K562 (cell line): Measurements from ENCODE around the gene CSF2RB. TPM values are rescaled to one million over a fixed set of nuclear protein-coding genes. Genes with fewer than 3 reads are reported as not detected.

Source experiments
- ATAC-seq: fragments of 200-7000 bp; cut with Tn5 transposase; 3 replicates; pipeline ENCODE4 v1.9.1; 2020; ENCODE audit warnings: moderate library complexity
- BruUV-seq: library from RNA; stranded (reverse); fragments of 400-500 nt; replicated peaks from 2 replicates; lab custom pipeline; 2021; lab: Mats Ljungman, UMichigan
- CTCF ChIA-PET: fragments of 300-600 bp; formaldehyde crosslinking; extraction: SDS; loops from one replicate; lab custom pipeline; 2021; ENCODE audit warnings: low intra/inter-chr PET ratio; lab: Yijun Ruan, JAX
- POLR2A ChIA-PET: fragments of 300-600, 350-650 bp; sonication (Branson Sonifier 250); formaldehyde crosslinking; extraction: SDS; loops from one replicate; lab custom pipeline; 2021; ENCODE audit warnings: antibody characterized with exemption, inconsistent platforms; lab: Yijun Ruan, JAX
- DNase-seq, 4 experiments: peaks; one replicate each; pipeline versions ENCODE4 v3.0.0 to v3.0.0-alpha.2; 2011 to 2018; ENCODE audit warnings: low spot score in 3 of 4, mixed read lengths in 3 of 4; ENCODE audit errors: extremely low read depth in 1 of 4
- FAIRE-seq: peaks from 2 replicates; lab custom pipeline; 2011; peaks lifted over from hg19 to GRCh38; lab: Jason Lieb, UNC
- H2AFZ ChIP-seq: 2 replicates; pipeline ENCODE4 v1.6.0; 2011; ENCODE audit warnings: low read depth, low read length, control low read depth, inconsistent platforms
- H3K27ac ChIP-seq: fragments of 200-600 bp; 3 replicates; pipeline ENCODE4 v1.8.0; 2011; ENCODE audit warnings: low read depth, mild to moderate bottlenecking, control low read depth, inconsistent platforms, low read length, moderate library complexity, mixed read lengths; ENCODE audit errors: extremely low read depth
- H3K27me3 ChIP-seq, 2 experiments: fragments of 300-600 bp in 1 of 2; 2 replicates in 1 of 2; 3 replicates in 1 of 2; pipeline versions ENCODE4 v1.6.0 to v1.8.0; 2011; ENCODE audit warnings: inconsistent platforms in 2 of 2, low read length in 2 of 2, mild to moderate bottlenecking in 1 of 2, mixed read lengths in 1 of 2, moderate library complexity in 1 of 2; ENCODE audit not compliant: control insufficient read depth in 2 of 2, insufficient read depth in 2 of 2
- H3K36me3 ChIP-seq: fragments of 300-600 bp; 3 replicates; pipeline ENCODE4 v1.8.0; 2011; ENCODE audit warnings: mild to moderate bottlenecking, low read length, inconsistent platforms; ENCODE audit not compliant: control insufficient read depth, insufficient read depth
- H3K4me1 ChIP-seq, 2 experiments: fragments of 200-600 bp in 1 of 2; replicated peaks in 1 of 2; 2 replicates in 1 of 2; 3 replicates in 1 of 2; pipeline versions ENCODE4 v1.5.1 to v1.8.0; 2011; ENCODE audit warnings: inconsistent platforms in 2 of 2, low read length in 2 of 2, mild to moderate bottlenecking in 1 of 2, mixed read lengths in 1 of 2, moderate library complexity in 1 of 2; ENCODE audit not compliant: control insufficient read depth in 2 of 2, insufficient read depth in 2 of 2
- H3K4me2 ChIP-seq: 2 replicates; pipeline ENCODE4 v1.6.1; 2011; ENCODE audit warnings: low read length, control low read depth, inconsistent platforms, mixed read lengths; ENCODE audit not compliant: insufficient read depth
- H3K4me3 ChIP-seq: fragments of 200-600 bp; sonication (generic), shearing (Covaris generic); 2 replicates; pipeline ENCODE4 v1.5.1; 2016; ENCODE audit warnings: control low read depth, inconsistent platforms
- H3K79me2 ChIP-seq: fragments of 200-600 bp; 3 replicates; pipeline ENCODE4 v1.8.0; 2011; ENCODE audit warnings: low read length, inconsistent platforms; ENCODE audit not compliant: control insufficient read depth, insufficient read depth
- H3K9ac ChIP-seq, 2 experiments: 2 replicates each; pipeline versions ENCODE4 v1.6.0 to v1.6.1; 2011; ENCODE audit warnings: low read depth in 2 of 2, low read length in 2 of 2, control low read depth in 1 of 2, inconsistent platforms in 1 of 2, mild to moderate bottlenecking in 1 of 2, mixed read lengths in 1 of 2; ENCODE audit not compliant: insufficient read depth in 1 of 2
- H3K9me1 ChIP-seq: one replicate; pipeline ENCODE4 v1.6.0; 2011; ENCODE audit warnings: inconsistent platforms, mild to moderate bottlenecking, low read length, moderate library complexity; ENCODE audit not compliant: control insufficient read depth, insufficient read depth
- H3K9me3 ChIP-seq: replicated peaks from 2 replicates; pipeline ENCODE4 v1.5.1; 2011; ENCODE audit warnings: low read depth, low read length, inconsistent platforms; ENCODE audit not compliant: control insufficient read depth, insufficient read depth
- H4K20me1 ChIP-seq: replicated peaks from 2 replicates; pipeline ENCODE4 v1.6.1; 2011; ENCODE audit warnings: low read length, inconsistent platforms, mixed read lengths; ENCODE audit not compliant: control insufficient read depth, insufficient read depth
- ATF1 ChIP-seq, 2 experiments: fragments of 450-650 bp in 1 of 2; IDR thresholded peaks; 2 replicates each; pipeline ENCODE4 v1.6.1; 2016; ENCODE audit warnings: missing compliant biosample characterization in 1 of 2, missing genetic modification characterization in 1 of 2
- KLF1 ChIP-seq: fragments of 450-650 bp; IDR thresholded peaks from 2 replicates; pipeline ENCODE4 v1.6.1; 2016; ENCODE audit warnings: missing genetic modification characterization, missing compliant biosample characterization
- KLF6 ChIP-seq: fragments of 250-450 bp; sonication (Bioruptor Pico); IDR thresholded peaks from 2 replicates; pipeline ENCODE4 v1.4.0; 2020; ENCODE audit warnings: mild to moderate bottlenecking, moderate library complexity, borderline replicate concordance
- RBM15 ChIP-seq: fragments of 200-400 bp; formaldehyde crosslinking; IDR thresholded peaks from 2 replicates; pipeline ENCODE4 v1.6.1; 2018; ENCODE audit warnings: mild to moderate bottlenecking, low read length, moderate library complexity; ENCODE audit not compliant: insufficient read depth
- SRSF3 ChIP-seq: fragments of 200-400 bp; formaldehyde crosslinking; IDR thresholded peaks from 2 replicates; pipeline ENCODE4 v1.6.1; 2016; ENCODE audit warnings: mild to moderate bottlenecking, low read length, moderate library complexity; ENCODE audit not compliant: insufficient read depth
- TRIM24 ChIP-seq, 2 experiments: fragments of 450-650 bp; IDR thresholded peaks; 2 replicates each; pipeline ENCODE4 v1.6.1; 2016
- ZC3H11A ChIP-seq: IDR thresholded peaks from 2 replicates; pipeline ENCODE4 v1.6.1; 2012; ENCODE audit warnings: low read depth, low read length, improper control_type of control experiment
- ZFP91 ChIP-seq: sonication (generic); formaldehyde crosslinking; IDR thresholded peaks from 2 replicates; pipeline ENCODE4 v1.8.0; 2022; ENCODE audit warnings: mild to moderate bottlenecking, missing genetic modification reagents
- ZNF23 ChIP-seq: fragments of 250-450 bp; sonication (Bioruptor Pico); IDR thresholded peaks from 2 replicates; pipeline ENCODE4 v1.4.0; 2020; ENCODE audit warnings: mild to moderate bottlenecking
- ZNF75A ChIP-seq: fragments of 450-650 bp; formaldehyde crosslinking; IDR thresholded peaks from 2 replicates; pipeline ENCODE4 v1.4.0; 2020; ENCODE audit warnings: mild to moderate bottlenecking
- WGBS: fragments of 100-300 bp; shearing (Covaris generic); methylation state at CpG from one replicate; pipeline ENCODE4 v1.1.6; 2016; ENCODE audit warnings: low coverage, mixed read lengths; ENCODE audit not compliant: insufficient coverage; ENCODE audit errors: missing lambda C conversion rate; 5-methylcytosine and 5-hydroxymethylcytosine counted together
- in situ Hi-C: fragments of 300-500 bp; cut with MboI; formaldehyde crosslinking; loops from 4 replicates; pipeline ENCODE4 v1.15.0; 2018; ENCODE audit warnings: inconsistent platforms, mixed read lengths
- intact Hi-C: fragments of 100-400 bp; cut with micrococcal nuclease; formaldehyde crosslinking; loops from 2 replicates; pipeline ENCODE4 v1.14.2; 2022
- polyA plus RNA-seq, 8 experiments: library from polyadenylated mRNA; depleted of rRNA in 4 of 8; stranded (reverse) in 5 of 8; unstranded in 3 of 8; fragments of >200 nt; fragmentation: Nextera tagmentation in 2 of 8; fragmentation: Illumina TruSeq in 1 of 8; extraction: Ambion mirVana in 2 of 8; extraction: Trizol in 1 of 8; gene quantifications; 2 replicates each; pipeline versions ENCODE4 v1.2.1 to v1.2.3, GENCODE V29; 2011 to 2014; ENCODE audit warnings: inconsistent platforms in 1 of 8, missing spikeins in 1 of 8
- total RNA-seq, 7 experiments: library from RNA; depleted of rRNA in 6 of 7; stranded (reverse); fragments of >200 nt in 6 of 7; fragmentation: Illumina TruSeq in 2 of 7; extraction: Trizol in 2 of 7; gene quantifications; 2 replicates each; pipeline versions ENCODE4 v1.2.1 to v1.2.3, GENCODE V29; 2011 to 2021; ENCODE audit warnings: low replicate concordance in 1 of 7
- TF ChIP-seq, protein P1 (sequence below): fragments of 250-450 bp; sonication (Bioruptor Pico); IDR thresholded peaks from 2 replicates; pipeline ENCODE4 v1.8.0; 2021; ENCODE audit warnings: moderate library complexity, mild to moderate bottlenecking, inconsistent platforms

CSF2RB gene
- total and polyA plus RNA-seq, 9 of the 15 experiments (the other 6 are each of a cell fraction or from before 2014, with no cell fraction given): 0.04 to 1.0 (median 0.36) TPM

DNA sequence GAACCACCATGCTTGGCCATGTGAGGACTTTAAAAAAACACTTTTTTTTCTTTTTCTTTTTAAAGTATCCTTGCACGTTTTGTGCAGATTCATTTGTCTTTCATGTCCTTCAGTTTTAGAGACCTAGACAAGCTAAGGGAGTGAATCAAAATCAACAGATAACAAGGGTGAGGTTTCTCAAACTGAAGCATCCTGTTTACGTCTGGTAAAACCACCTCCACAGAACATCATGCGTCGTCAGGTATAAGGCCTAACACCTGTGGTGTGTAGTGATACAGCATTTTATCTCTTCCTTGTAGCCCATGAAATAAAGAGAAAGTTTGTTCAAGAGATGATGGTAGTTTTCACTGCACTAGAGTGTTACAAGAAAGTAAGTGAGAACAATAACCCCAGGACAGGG lies 26.3 kb upstream of the CSF2RB start:
- 31% methylated on average over 4 of the region's 4 CpGs for WGBS
- Histone ChIP-seq H3K9me1 (no peaks in the 10 kb centered on the region), H4K20me1 (no peaks in the 10 kb centered on the region), H3K79me2 (no peaks in the 10 kb centered on the region), H3K4me2 (no peak overlapping the region), H3K4me3 (no peak overlapping the region), H3K27ac (no peak overlapping the region), H3K36me3 (no peaks in the 10 kb centered on the region), H3K4me1 (peaks cover 0 to 4% of the 10 kb centered on the region in 2 experiments; a peak in 2 of 5 replicates), H3K9ac (no peak overlapping the region), H3K9me3 (no peaks in the 10 kb centered on the region), H2AFZ (no peak overlapping the region), H3K27me3 (no peaks in the 10 kb centered on the region)
- in situ Hi-C loops (no loop called here), intact Hi-C loops (no loop called here)
- FAIRE-seq (no peak), DNase-seq (no peak), ATAC-seq (no peak)
- TF ChIP-seq ZC3H11A (no peak), ZFP91 (CRISPR knock-in tag) (no peak), KLF1 (tag) (no peak), TRIM24 (IDR thresholded peaks at IDR 0.05) (no peak), KLF6 (CRISPR knock-in tag) (no peak), ZNF75A (no peak), SRSF3 (no peak), RBM15 (no peak), ZNF23 (no peak), ATF1 (CRISPR knock-in tag; IDR thresholded peaks at IDR 0.05) (no peak), ATF1 (tag; IDR thresholded peaks at IDR 0.05) (no peak)
- TF ChIP-seq, protein P1, sequence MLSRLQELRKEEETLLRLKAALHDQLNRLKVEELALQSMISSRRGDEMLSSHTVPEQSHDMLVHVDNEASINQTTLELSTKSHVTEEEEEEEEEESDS (CRISPR knock-in tag): no peak
- ChIA-PET CTCF (no interaction called here), POLR2A (no interaction called here)
- BruUV-seq: no TSS peak
